HG03159 (cell line): ENCODE results near the gene DBNL.
A peak's percentile ranks its signal among the peaks of the same experiment; 100 is the strongest.

Experiments used
- ATAC-seq: cut with Tn5 transposase; IDR thresholded peaks from one replicate; pipeline ENCODE4 v1.9.1; 2021; ENCODE audit warnings: mild to moderate bottlenecking, moderate library complexity; ENCODE audit not compliant: unreplicated experiment

Gene DBNL

DNA sequence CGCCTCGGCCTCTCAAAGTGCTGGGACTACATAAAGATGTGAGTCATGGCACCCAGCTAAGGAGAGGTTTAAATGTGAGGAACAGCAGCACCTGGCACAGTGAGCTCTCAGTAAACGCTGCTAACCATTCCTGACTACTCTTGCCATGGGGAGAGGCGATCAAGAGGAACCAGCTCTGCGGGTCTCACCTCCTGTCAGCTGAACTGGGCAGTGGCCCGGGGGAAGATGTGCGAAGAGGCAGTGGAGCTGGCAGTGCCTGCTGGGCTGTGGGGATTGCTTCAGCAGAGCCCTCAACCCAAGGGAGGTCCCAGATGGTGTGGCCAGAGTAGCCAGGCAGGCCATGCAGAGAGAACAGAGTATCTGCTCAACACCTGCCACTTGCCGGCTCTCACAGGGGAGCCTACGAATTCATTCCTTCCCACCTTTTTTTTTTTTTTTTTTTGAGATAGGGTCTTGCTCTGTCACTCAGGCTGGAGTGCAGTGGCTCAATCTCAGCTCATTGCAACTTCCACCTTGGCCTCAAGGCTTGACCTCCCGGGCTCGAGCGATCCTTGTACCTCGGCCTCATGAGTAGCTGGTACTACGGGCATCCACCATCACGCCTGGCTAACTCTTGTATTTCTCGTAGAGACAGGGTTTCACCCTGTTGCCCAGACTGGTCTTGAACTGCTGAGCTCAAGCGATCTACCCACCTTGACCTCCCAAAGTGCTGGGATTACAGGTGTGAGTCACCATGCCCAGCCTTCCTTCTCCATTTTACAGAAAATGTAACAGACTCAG, 31.0 kb downstream of the DBNL start:
- no peak for ATAC-seq

GRCh38 chr7:44076101-44076895, 31.8 kb downstream of the DBNL start:
- ATAC-seq = no peak

DNA sequence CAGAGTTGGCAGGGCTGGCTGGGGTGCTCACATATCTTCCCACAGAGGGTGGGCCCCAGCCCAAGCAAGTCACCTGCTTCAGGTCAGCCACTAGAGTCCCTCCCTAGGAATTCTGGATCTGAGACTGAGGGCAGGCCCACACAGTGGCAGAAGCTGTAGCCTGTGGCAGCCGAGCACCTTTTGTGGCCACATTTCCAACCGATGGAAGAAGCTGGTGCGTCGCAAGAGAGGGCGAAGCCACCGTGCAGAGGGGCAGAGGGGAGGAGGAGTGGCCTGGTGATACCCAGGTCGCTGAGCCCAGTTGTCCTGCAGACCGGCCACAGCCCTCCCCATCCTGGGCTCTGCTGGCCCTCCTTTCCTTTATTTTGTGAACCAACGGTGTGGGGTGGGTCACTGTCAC, 32.6 kb downstream of the DBNL start:
- no peak for ATAC-seq

GRCh38 chr7:44077681-44078091, 33.2 kb downstream of the DBNL start:
- ATAC-seq = no peak

DNA sequence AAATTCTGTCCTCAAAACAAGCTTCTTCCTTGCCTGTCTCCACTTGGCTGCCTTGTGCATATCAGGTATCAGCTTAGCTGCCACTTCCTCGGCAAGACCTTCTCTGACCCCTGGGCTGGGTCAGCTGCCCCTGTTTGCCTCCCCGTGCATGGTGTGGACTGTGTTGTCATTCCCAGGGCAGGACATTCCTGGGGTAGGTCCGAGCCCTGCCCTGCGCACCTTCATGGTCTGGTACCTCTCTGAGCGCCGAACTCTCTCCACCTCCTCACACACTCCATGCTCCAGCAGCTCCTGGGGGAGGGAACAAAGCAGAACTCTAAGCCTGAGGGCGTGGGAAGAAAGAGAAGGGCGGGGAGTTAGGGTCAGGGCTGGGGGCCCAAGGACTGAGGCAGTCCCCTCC, 34.0 kb downstream of the DBNL start:
- ATAC-seq = no peak

DNA sequence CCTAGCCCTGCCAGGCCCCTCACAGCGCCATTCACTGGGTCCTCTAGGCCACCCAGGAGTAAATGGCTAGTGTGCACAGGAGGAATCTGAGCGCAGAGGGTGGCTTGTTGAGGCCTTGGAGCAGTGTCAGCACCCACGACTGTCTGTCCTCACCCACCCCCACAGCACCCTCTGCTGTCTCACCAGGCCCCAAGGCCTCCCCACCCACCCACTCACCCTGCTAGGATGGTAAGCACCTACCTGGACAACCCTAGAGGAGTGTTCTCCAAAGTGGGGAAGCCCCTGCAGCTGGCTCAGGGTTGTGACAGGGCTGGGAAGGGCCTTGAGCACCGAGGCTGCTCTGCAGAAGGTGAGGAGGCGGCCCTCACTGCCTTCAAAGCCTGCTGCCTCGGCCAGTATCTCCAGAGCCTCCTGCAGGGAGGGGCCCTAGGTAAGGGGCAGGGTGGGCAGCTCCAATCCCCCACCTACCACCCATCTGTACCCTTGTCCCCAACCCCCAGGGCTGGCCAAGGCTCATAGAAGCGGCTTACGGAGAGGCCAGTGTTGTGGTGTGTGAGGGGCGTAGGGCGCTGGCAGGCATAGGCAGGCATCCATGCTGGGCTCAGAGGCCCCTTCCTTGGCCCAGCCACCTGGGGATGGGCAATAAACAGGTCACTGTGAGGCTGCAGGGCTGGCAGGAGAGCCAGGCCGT, 35.0 kb downstream of the DBNL start:
- no peak for ATAC-seq

- no peak for ATAC-seq
Measured at GRCh38 chr7:44080118-44080517, 35.6 kb downstream of the DBNL start.

GRCh38 chr7:44080686-44081265, 36.3 kb downstream of the DBNL start:
- no peak for ATAC-seq

DNA sequence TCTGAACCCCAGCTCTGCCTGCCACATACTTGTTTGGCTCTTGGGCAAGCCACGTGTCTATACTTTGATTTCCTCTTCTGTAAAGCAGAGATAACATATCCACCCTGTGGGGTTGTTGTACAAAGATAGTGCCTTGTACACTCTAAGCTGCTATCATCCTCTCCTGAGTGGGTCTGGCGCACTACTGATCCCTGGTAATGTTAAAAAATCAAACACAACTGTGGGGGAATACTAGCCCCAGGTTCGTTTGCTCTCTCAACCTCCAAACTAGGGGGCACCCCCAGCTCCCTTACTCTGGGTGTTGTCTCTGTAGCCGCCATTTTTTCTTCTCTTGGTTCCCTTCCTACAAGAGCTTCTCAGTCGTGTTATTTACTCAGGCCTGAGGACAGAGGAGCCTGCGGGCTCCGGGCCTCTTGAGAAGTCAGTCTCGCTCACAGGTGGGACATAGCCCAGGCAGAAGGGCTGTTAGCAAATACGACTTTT, 36.8 kb downstream of the DBNL start:
- ATAC-seq = no peak

GRCh38 chr7:44082541-44083207, 38.2 kb downstream of the DBNL start:
- ATAC-seq = peak; percentile 93

- no peak for ATAC-seq
Measured at GRCh38 chr7:44083796-44084195, 39.3 kb downstream of the DBNL start.

- no peak for ATAC-seq
Measured at GRCh38 chr7:44084701-44085100, 40.2 kb downstream of the DBNL start.

DNA sequence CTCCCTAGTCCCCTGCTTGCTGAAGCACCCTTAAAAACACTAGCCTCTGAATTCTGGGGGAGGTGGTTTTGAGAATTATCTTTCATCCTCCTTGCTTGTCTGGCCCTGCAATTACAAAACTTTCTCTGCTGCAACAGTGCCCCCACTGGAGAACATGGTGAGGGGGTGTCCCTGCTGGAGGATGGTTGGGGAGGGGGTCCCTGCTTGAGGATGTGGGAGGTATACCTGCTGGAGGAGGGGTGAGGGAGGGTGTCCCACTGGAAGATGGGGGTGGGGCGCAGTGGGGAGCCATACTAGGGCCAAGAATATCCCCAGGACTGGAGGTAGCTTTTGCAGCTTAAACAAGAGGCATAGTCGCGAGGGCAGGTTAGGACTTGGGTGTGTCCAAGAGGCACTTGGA, 41.0 kb downstream of the DBNL start:
- ATAC-seq = no peak

GRCh38 chr7:44086627-44087026, 42.1 kb downstream of the DBNL start:
- no peak for ATAC-seq

- ATAC-seq = no peak
Measured at GRCh38 chr7:44087911-44088838, 43.7 kb downstream of the DBNL start.

DNA sequence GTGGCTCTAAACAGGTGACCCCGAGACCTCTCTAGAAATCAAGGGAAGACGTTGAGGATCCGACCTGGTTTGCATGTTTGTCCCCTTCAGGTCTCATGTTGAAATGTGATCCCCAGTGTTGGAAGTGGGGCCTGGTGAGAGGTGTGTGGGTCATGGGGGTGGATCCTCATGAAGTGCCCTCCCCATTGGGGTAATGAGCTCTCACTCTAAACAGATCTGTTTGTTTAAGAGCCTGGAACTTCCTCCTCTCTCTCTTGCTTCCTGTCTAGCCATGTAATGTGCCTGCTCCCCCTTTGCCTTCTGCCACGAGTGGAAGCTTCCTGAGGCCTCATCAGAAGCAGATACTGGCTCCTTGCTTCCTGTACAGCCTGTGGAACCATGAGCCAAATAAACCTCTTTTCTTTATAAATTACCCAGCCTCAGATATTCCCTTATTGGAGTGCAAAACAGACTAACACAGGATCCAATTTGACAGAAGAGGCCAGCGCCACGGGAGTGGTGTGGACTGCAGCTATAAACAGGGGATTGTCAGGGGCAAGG, 48.7 kb downstream of the DBNL start:
- ATAC-seq = no peak

- no peak for ATAC-seq
Measured at GRCh38 chr7:44094365-44094764, 49.9 kb downstream of the DBNL start.

GRCh38 chr7:44094883-44095592, 50.5 kb downstream of the DBNL start:
- ATAC-seq = no peak

- no peak for ATAC-seq
Measured at GRCh38 chr7:44095781-44096180, 51.3 kb downstream of the DBNL start.
